ENCODE measurements around the gene PCYT2. TPM values are rescaled to one million over a fixed set of nuclear protein-coding genes. Genes with fewer than 3 reads are reported as not detected.

Gene PCYT2
- polyA plus RNA-seq, 1 donor (not counting 4 experiments of a cell fraction or from before 2014, with no cell fraction given) = 38.1 TPM

- Histone ChIP-seq H3K4me1 (ENCODE audit: control insufficient read depth, extremely low read depth, insufficient read depth, low read length) (peaks cover 13% of the 10 kb centered on the region), H3K9me3 (ENCODE audit: control insufficient read depth, low read depth, low read length) (no peaks in the 10 kb centered on the region), H3K27ac (ENCODE audit: control insufficient read depth, insufficient read depth, low read length) (peak overlapping the region; percentile 82), H3K4me2 (ENCODE audit: control insufficient read depth, extremely low read depth, insufficient read depth, low read depth, low read length) (no peak overlapping the region), H2AFZ (ENCODE audit: control insufficient read depth, low read length) (no peak overlapping the region), H3K36me3 (ENCODE audit: control insufficient read depth in 2 of 2, extremely low read depth in 1 of 2, insufficient read depth in 2 of 2, low read length in 2 of 2) (peaks cover 31 to 32% of the 10 kb centered on the region in 2 experiments), H3K27me3 (ENCODE audit: control insufficient read depth, extremely low read depth, insufficient read depth, low read length) (no peaks in the 10 kb centered on the region), H3K9ac (ENCODE audit: control insufficient read depth, extremely low read depth, insufficient read depth, low read length) (peak overlapping the region; percentile 92), H3K9me1 (ENCODE audit: control insufficient read depth, extremely low read depth, insufficient read depth, low read length) (no peaks in the 10 kb centered on the region), H4K20me1 (ENCODE audit: control insufficient read depth, extremely low read depth, insufficient read depth, low read length) (no peaks in the 10 kb centered on the region), H3K79me2 (ENCODE audit: control insufficient read depth, insufficient read depth, low read length) (peaks cover 57% of the 10 kb centered on the region), H3K4me3 (ENCODE audit: control insufficient read depth in 2 of 3, extremely low read depth in 1 of 3, insufficient read depth in 2 of 3, low read depth in 1 of 3, low read length in 3 of 3) (peak overlapping the region; percentile 81 to 91 (median 88))
- no peak for FAIRE-seq
- TF ChIP-seq EZH2 (IDR thresholded peaks at IDR 0.05; ENCODE audit: low read length) = no peak
- no peak for TF ChIP-seq CTCF (optimal IDR thresholded peaks at IDR 0.05 in 1 of 3, IDR thresholded peaks at IDR 0.05 in 1 of 3, conservative IDR thresholded peaks at IDR 0.05 in 1 of 3; ENCODE audit: extremely low read depth in 1 of 3, insufficient read depth in 2 of 3, low read length in 3 of 3)
- no peak for DNase-seq (ENCODE audit: low read depth, low spot score)
- dilution Hi-C loops (cut with MboI; ENCODE audit: extremely low pct_ligation_motif_present, low sequenced_read_pairs) = no loop called here
These were observed 20.0 kb downstream of the PCYT2 start for GRCh38 chr17:81891303-81891552.

GRCh38 chr17:81890447-81891302 is 20.5 kb downstream of the PCYT2 start:
- no peaks in the 10 kb centered on the region for H3K9me1 ChIP-seq (ENCODE audit: control insufficient read depth, extremely low read depth, insufficient read depth, low read length)
- no peaks in the 10 kb centered on the region for H3K27me3 ChIP-seq (ENCODE audit: control insufficient read depth, extremely low read depth, insufficient read depth, low read length)
- peaks cover 35 to 38% of the 10 kb centered on the region in 2 experiments for H3K36me3 ChIP-seq (ENCODE audit: control insufficient read depth in 2 of 2, extremely low read depth in 1 of 2, insufficient read depth in 2 of 2, low read length in 2 of 2)
- H2AFZ ChIP-seq (ENCODE audit: control insufficient read depth, low read length) = no peak overlapping the region
- TF ChIP-seq EZH2 (IDR thresholded peaks at IDR 0.05; ENCODE audit: low read length) (no peak), CTCF (optimal IDR thresholded peaks at IDR 0.05 in 1 of 3, IDR thresholded peaks at IDR 0.05 in 1 of 3, conservative IDR thresholded peaks at IDR 0.05 in 1 of 3; ENCODE audit: extremely low read depth in 1 of 3, insufficient read depth in 2 of 3, low read length in 3 of 3) (no peak)
- dilution Hi-C loops (cut with MboI; ENCODE audit: extremely low pct_ligation_motif_present, low sequenced_read_pairs) = no loop called here
- no peaks in the 10 kb centered on the region for H3K9me3 ChIP-seq (ENCODE audit: control insufficient read depth, low read depth, low read length)
- no peaks in the 10 kb centered on the region for H4K20me1 ChIP-seq (ENCODE audit: control insufficient read depth, extremely low read depth, insufficient read depth, low read length)
- H3K9ac ChIP-seq (ENCODE audit: control insufficient read depth, extremely low read depth, insufficient read depth, low read length) = peak overlapping the region; percentile 92
- DNase-seq (ENCODE audit: low read depth, low spot score) = no peak
- no peak for FAIRE-seq
- H3K4me3 ChIP-seq (ENCODE audit: control insufficient read depth in 2 of 3, extremely low read depth in 1 of 3, insufficient read depth in 2 of 3, low read depth in 1 of 3, low read length in 3 of 3) = peak overlapping the region; percentile 81 to 91 (median 88)
- peak overlapping the region; percentile 82 for H3K27ac ChIP-seq (ENCODE audit: control insufficient read depth, insufficient read depth, low read length)
- peak overlapping the region; percentile 97 for H3K4me2 ChIP-seq (ENCODE audit: control insufficient read depth, extremely low read depth, insufficient read depth, low read depth, low read length)
- H3K79me2 ChIP-seq (ENCODE audit: control insufficient read depth, insufficient read depth, low read length) = peaks cover 60% of the 10 kb centered on the region
- peaks cover 13% of the 10 kb centered on the region for H3K4me1 ChIP-seq (ENCODE audit: control insufficient read depth, extremely low read depth, insufficient read depth, low read length)

Measured in keratinocyte (primary cell).